ENCODE results near the gene CREB3L4. TPM values are rescaled to one million over a fixed set of nuclear protein-coding genes. Genes with fewer than 3 reads are reported as not detected.
A peak's percentile ranks its signal among the peaks of the same experiment; 100 is the strongest.

The CREB3L4 gene, protein sequence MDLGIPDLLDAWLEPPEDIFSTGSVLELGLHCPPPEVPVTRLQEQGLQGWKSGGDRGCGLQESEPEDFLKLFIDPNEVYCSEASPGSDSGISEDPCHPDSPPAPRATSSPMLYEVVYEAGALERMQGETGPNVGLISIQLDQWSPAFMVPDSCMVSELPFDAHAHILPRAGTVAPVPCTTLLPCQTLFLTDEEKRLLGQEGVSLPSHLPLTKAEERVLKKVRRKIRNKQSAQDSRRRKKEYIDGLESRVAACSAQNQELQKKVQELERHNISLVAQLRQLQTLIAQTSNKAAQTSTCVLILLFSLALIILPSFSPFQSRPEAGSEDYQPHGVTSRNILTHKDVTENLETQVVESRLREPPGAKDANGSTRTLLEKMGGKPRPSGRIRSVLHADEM
- 10.8 TPM for polyA plus RNA-seq (2012; ENCODE audit: low read depth, missing spikeins)

- FAIRE-seq: peak; percentile 91
- peak; percentile 80 for DNase-seq (ENCODE audit: insufficient read length, low spot score)
- peak; percentile 58 for TF ChIP-seq TAF1 (IDR thresholded peaks at IDR 0.05; ENCODE audit: low read depth, low read length)
- peak; percentile 71; the same call in 1 of the 2 replicates for TF ChIP-seq POLR2A (IDR thresholded peaks at IDR 0.05; ENCODE audit: low read depth, low read length)
- peak; percentile 84 for TF ChIP-seq POLR2AphosphoS5 (IDR thresholded peaks at IDR 0.05; ENCODE audit: low read depth, low read length)
- peak; percentile 39 for TF ChIP-seq PAX5 (IDR thresholded peaks at IDR 0.05; ENCODE audit: insufficient read depth, low read length, severe bottlenecking)
- no peak for TF ChIP-seq POU2F2 (IDR thresholded peaks at IDR 0.05; ENCODE audit: low read depth, low read length)
Observed at GRCh38 chr1:153967107-153967999, at the start of gene CREB3L4. CREB3L4 (plus strand) TSS chr1:153967902; CDS start chr1:153968526, 624 bp downstream.

DNA sequence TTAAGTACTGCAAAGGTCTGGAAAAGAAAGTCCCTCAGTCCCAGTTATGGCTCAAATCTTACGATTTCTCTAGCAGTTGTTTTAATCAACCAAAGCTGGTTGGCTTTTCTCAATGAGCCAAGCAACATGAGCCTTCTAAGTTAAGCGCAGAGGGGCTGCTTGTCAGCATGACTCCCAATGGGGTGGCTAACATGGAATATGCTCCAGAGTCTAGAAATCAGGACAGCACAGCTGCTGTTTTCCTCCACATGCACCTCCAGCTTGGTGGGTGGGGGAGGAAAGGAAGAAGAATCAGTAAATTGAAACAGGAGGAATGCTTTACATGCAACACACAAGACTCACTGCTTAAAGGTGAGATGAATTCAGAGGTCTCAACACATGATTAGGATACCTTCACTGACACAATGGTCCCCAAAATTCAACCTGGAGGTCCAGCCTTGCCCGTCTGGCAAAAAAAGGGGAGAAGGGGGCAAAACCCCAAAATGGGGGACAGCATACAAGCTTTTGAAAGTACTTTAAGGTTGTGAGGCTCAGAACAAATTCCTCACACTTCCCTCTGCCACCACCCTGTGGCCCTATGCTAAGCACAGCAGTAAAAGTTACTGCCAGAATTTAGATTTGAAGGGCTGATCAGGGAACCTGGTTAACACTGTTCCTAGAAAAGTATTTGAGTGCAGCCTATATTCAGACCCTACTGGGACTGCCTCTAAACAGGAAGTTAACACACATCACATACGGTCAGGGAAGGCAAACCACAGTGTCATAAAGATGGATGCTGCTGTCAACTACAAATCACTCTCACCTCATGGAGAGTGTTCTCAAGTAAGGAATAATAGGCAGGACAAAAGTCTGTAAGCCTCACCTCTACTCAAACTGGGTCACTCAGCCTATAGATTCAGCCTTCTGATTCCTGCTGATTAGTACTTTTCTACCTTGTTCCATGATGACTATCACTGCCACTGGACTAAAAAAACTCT lies 47.5 kb upstream of the CREB3L4 start:
- peak; percentile 35 for FAIRE-seq
- DNase-seq (ENCODE audit: insufficient read length, low spot score): no peak
- TF ChIP-seq TAF1 (IDR thresholded peaks at IDR 0.05; ENCODE audit: low read depth, low read length) (no peak), POLR2AphosphoS5 (IDR thresholded peaks at IDR 0.05; ENCODE audit: low read depth, low read length) (no peak), POU2F2 (IDR thresholded peaks at IDR 0.05; ENCODE audit: low read depth, low read length) (no peak)

- FAIRE-seq: no peak
- 0 out of 2 replicates have a peak, but pooled peaks have one; percentile 33 for TF ChIP-seq POLR2AphosphoS5 (IDR thresholded peaks at IDR 0.05; ENCODE audit: low read depth, low read length)
- TF ChIP-seq PAX5 (IDR thresholded peaks at IDR 0.05; ENCODE audit: insufficient read depth, low read length, severe bottlenecking): no peak
- DNase-seq (ENCODE audit: insufficient read length, low spot score): no peak
Observed at GRCh38 chr1:153921080-153921802, 46.5 kb upstream of the CREB3L4 start.

DNA sequence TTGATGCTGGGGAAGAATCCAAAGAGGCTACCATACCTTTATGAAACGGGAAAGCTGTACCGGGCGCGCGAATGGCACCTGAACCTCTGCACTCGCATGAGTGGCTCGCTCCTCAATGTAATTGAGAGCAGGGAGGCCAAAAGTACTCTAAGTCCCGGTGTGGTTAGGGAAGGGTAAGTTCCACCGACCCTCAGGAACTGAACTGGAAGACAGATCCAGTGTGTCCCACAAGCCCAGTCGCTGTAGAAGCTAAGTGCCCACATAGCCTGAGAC lies 46.0 kb upstream of the CREB3L4 start:
- TF ChIP-seq SPI1 (IDR thresholded peaks at IDR 0.05; ENCODE audit: low read depth, low read length) (no peak), POU2F2 (IDR thresholded peaks at IDR 0.05; ENCODE audit: low read depth, low read length) (no peak), PAX5 (IDR thresholded peaks at IDR 0.05; ENCODE audit: insufficient read depth, low read length, severe bottlenecking) (no peak), TAF1 (IDR thresholded peaks at IDR 0.05; ENCODE audit: low read depth, low read length) (no peak), POLR2A (IDR thresholded peaks at IDR 0.05; ENCODE audit: low read depth, low read length) (no peak), POLR2AphosphoS5 (IDR thresholded peaks at IDR 0.05; ENCODE audit: low read depth, low read length) (no peak)
- DNase-seq (ENCODE audit: insufficient read length, low spot score): no peak
- FAIRE-seq: no peak

DNA sequence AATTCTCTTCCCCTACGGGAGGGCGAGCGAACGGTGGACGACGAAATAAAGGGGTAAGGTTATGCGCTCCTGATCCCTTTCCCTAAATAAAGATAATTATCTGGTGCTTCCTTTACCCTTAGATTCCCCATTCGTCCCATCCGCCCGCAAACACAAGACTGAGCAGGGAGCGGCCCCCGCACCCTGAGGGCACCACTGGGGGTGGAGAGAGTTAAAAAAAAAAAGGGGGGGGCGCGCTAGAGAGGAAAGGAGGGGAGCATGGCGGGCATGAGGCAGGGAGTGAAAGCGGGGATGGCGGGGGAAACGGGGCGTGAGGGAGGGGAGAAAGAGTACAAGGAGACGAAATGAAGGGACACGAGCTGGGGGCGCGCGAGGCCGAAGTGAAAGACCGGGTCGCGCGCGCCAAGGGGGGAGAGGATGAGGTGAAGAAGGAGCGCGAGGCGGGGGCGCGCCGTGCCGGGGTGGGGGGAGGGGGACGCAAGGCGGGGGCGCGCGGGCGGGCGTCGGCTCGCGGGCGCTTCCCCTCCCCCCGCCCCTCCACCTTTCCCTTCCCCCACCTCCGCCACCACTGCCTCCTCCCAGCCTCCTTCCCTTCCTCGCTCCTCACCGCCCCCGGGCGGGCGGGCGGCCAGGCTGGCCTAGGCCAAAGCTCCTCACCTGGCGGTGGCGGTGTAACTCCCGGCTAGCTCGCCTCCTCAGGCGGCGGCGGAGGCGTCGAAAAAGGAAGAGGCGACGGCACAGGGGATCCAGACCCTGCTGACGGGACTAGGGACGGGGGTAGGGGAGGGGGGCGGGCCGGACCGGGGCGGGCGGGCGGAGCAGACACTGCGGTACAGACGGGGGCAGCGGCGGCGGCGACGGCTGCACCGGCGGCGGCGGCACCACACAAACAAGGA lies 45.4 kb upstream of the CREB3L4 start:
- FAIRE-seq (no peak), DNase-seq (ENCODE audit: insufficient read length, low spot score) (peak; percentile 41)
- no peak; the same call in 1 of the 2 replicates for TF ChIP-seq POLR2AphosphoS5 (IDR thresholded peaks at IDR 0.05; ENCODE audit: low read depth, low read length)
- peak; percentile 32; the same call in 1 of the 2 replicates for TF ChIP-seq POLR2A (IDR thresholded peaks at IDR 0.05; ENCODE audit: low read depth, low read length)

- FAIRE-seq (peak; percentile 90), DNase-seq (ENCODE audit: insufficient read length, low spot score) (peak; percentile 82)
- TF ChIP-seq SPI1 (IDR thresholded peaks at IDR 0.05; ENCODE audit: low read depth, low read length) (no peak), POLR2A (IDR thresholded peaks at IDR 0.05; ENCODE audit: low read depth, low read length) (peak; percentile 61), PAX5 (IDR thresholded peaks at IDR 0.05; ENCODE audit: insufficient read depth, low read length, severe bottlenecking) (no peak), POLR2AphosphoS5 (IDR thresholded peaks at IDR 0.05; ENCODE audit: low read depth, low read length) (peak; percentile 74), POU2F2 (IDR thresholded peaks at IDR 0.05; ENCODE audit: low read depth, low read length) (peak; percentile 75; the same call in 1 of the 2 replicates), TAF1 (IDR thresholded peaks at IDR 0.05; ENCODE audit: low read depth, low read length) (peak; percentile 83; the same call in 1 of the 2 replicates)
Observed at GRCh38 chr1:153922972-153923925, 44.5 kb upstream of the CREB3L4 start, which contains the start of gene GATAD2B. GATAD2B (minus strand) TSS chr1:153922972; CDS start chr1:153828347, 94,625 bp downstream.

DNA sequence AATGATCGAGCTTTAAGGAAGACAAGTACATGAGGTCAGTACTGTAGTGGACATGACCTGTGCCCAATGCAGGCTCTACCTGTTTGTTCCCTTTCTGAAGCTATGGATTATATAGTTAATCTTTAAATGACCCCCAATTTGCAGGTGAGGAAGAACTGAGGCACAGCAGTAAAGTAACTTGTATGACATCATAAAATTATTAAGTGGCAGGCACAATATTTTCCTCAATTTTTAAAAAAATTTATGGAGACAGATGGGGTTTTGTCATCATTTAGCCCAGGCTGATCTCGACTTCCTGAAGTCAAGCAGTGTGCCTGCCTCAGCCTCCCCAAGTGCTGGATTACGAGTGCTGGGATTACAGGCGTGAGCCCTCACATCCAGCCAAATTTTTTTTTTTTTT lies 41.3 kb upstream of the CREB3L4 start:
- FAIRE-seq (no peak), DNase-seq (ENCODE audit: insufficient read length, low spot score) (no peak)
- TF ChIP-seq TAF1 (IDR thresholded peaks at IDR 0.05; ENCODE audit: low read depth, low read length) (no peak), POU2F2 (IDR thresholded peaks at IDR 0.05; ENCODE audit: low read depth, low read length) (no peak), POLR2AphosphoS5 (IDR thresholded peaks at IDR 0.05; ENCODE audit: low read depth, low read length) (no peak), SPI1 (IDR thresholded peaks at IDR 0.05; ENCODE audit: low read depth, low read length) (no peak), PAX5 (IDR thresholded peaks at IDR 0.05; ENCODE audit: insufficient read depth, low read length, severe bottlenecking) (no peak), POLR2A (IDR thresholded peaks at IDR 0.05; ENCODE audit: low read depth, low read length) (no peak)

Measured in GM12891 (cell line).